ENCODE data around the gene TMCO6. TPM values are rescaled to one million over a fixed set of nuclear protein-coding genes. Genes with fewer than 3 reads are reported as not detected.

TMCO6 gene
- total and polyA plus RNA-seq, 9 of the 15 experiments (the other 6 are each of a cell fraction or from before 2014, with no cell fraction given): 3.4 to 46.4 (median 16.7) TPM

GRCh38 chr5:140639148-140639981 is at the start of gene TMCO6 (continued):
- TF ChIP-seq E2F4 (CRISPR knock-in tag; IDR thresholded peaks at IDR 0.05; ENCODE audit: low read depth) (peak; percentile 76), DMBX1 (CRISPR knock-in tag; IDR thresholded peaks at IDR 0.05; ENCODE audit: borderline replicate concordance) (no peak), SOX6 (IDR thresholded peaks at IDR 0.05) (peak; percentile 76; the same call in 1 of the 2 replicates), DLX4 (CRISPR knock-in tag; IDR thresholded peaks at IDR 0.05) (no peak), HDAC2 (IDR thresholded peaks at IDR 0.05) (peak; percentile 12; the same call in 1 of the 2 replicates), LARP7 (IDR thresholded peaks at IDR 0.05) (no peak), ZNF76 (CRISPR knock-in tag; IDR thresholded peaks at IDR 0.05; ENCODE audit: borderline replicate concordance) (no peak), FOXM1 (IDR thresholded peaks at IDR 0.05; ENCODE audit: low read depth) (no peak), FOXM1 (CRISPR knock-in tag; IDR thresholded peaks at IDR 0.05; ENCODE audit: low read depth) (no peak), RAD21 (CRISPR knock-in tag; conservative IDR thresholded peaks at IDR 0.05 in 1 of 2, IDR thresholded peaks at IDR 0.05 in 1 of 2) (peak; percentile 50), SMAD2 (IDR thresholded peaks at IDR 0.05; ENCODE audit: low read depth, low read length) (no peak), ZNF311 (CRISPR knock-in tag; IDR thresholded peaks at IDR 0.05) (no peak), RBM39 (optimal IDR thresholded peaks at IDR 0.05; ENCODE audit: low read depth, low read length) (no peak), SFPQ (IDR thresholded peaks at IDR 0.05; ENCODE audit: low read depth, low read length) (no peak), ATF3 (IDR thresholded peaks at IDR 0.05) (peak; percentile 36; the same call in 1 of the 2 replicates), ATF3 (CRISPR knock-in tag; conservative IDR thresholded peaks at IDR 0.05) (no peak), EWSR1 (IDR thresholded peaks at IDR 0.05; ENCODE audit: borderline replicate concordance, low read depth, partially characterized antibody) (no peak), CBFB (CRISPR knock-in tag; IDR thresholded peaks at IDR 0.05) (no peak), ZNF316 (IDR thresholded peaks at IDR 0.05) (no peak), ZKSCAN1 (IDR thresholded peaks at IDR 0.05; ENCODE audit: low read depth, low read length) (no peak), ARNT (IDR thresholded peaks at IDR 0.05) (no peak; a peak in 1 of 4 replicates), HMG20A (CRISPR knock-in tag; conservative IDR thresholded peaks at IDR 0.05) (no peak), SIX5 (IDR thresholded peaks at IDR 0.05; ENCODE audit: borderline replicate concordance in 1 of 2, insufficient read depth in 1 of 2, low read depth in 1 of 2, low read length in 2 of 2) (no peak), ZNF274 (IDR thresholded peaks at IDR 0.05; ENCODE audit: borderline replicate concordance, low read depth, low read length) (no peak), BRD4 (IDR thresholded peaks at IDR 0.05) (no peak)

Measured in K562 (cell line).